Measurements from ENCODE around the gene GPR21. TPM values are rescaled to one million over a fixed set of nuclear protein-coding genes. Genes with fewer than 3 reads are reported as not detected.

Gene GPR21
- total RNA-seq, 1 experiment from 2014 or later: 3.7 TPM

DNA sequence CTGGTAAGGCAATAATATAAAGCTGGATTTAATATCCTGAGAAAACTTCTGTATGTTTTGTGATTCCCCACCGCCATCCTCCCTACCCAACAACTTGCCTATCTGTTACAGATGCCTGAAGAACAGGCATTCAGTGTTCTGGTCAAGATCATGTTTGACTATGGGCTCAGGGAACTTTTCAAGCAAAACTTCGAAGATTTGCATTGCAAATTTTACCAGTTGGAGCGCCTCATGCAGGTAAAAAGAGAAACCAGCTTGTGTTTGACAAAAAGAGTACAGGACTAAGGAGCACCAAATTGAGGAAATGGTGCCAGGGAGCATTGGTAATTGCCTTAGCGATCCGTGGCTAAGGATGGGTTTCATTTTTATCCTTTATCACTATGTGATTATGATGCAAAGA is 40.0 kb downstream of the GPR21 start:
- TF ChIP-seq EZH2 (IDR thresholded peaks at IDR 0.05; ENCODE audit: low read depth): no peak
- TF ChIP-seq, protein P1, sequence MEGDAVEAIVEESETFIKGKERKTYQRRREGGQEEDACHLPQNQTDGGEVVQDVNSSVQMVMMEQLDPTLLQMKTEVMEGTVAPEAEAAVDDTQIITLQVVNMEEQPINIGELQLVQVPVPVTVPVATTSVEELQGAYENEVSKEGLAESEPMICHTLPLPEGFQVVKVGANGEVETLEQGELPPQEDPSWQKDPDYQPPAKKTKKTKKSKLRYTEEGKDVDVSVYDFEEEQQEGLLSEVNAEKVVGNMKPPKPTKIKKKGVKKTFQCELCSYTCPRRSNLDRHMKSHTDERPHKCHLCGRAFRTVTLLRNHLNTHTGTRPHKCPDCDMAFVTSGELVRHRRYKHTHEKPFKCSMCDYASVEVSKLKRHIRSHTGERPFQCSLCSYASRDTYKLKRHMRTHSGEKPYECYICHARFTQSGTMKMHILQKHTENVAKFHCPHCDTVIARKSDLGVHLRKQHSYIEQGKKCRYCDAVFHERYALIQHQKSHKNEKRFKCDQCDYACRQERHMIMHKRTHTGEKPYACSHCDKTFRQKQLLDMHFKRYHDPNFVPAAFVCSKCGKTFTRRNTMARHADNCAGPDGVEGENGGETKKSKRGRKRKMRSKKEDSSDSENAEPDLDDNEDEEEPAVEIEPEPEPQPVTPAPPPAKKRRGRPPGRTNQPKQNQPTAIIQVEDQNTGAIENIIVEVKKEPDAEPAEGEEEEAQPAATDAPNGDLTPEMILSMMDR (conservative IDR thresholded peaks at IDR 0.05): no peak
- Histone ChIP-seq H3K9me2 (ENCODE audit: insufficient read depth) (no peaks in the 10 kb centered on the region), H3K4me1 (replicated peaks; ENCODE audit: insufficient read depth) (no peaks in the 10 kb centered on the region), H3K4me3 (no peak overlapping the region), H3K36me3 (ENCODE audit: low read depth) (peaks cover 11% of the 10 kb centered on the region; the same call in 1 of the 2 replicates), H3K27me3 (ENCODE audit: insufficient read depth, low read depth) (no peaks in the 10 kb centered on the region), H3F3A (ENCODE audit: insufficient read depth, low read depth) (no peaks in the 10 kb centered on the region), H3K27ac (no peak overlapping the region), H3K9me3 (ENCODE audit: insufficient read depth, low read depth) (no peaks in the 10 kb centered on the region), H3K79me2 (ENCODE audit: low read depth) (no peaks in the 10 kb centered on the region), H4K20me1 (ENCODE audit: insufficient read depth) (0 out of 2 replicates have a peak, but pooled peaks cover 3% of the 10 kb centered on the region), H2AFZ (no peak overlapping the region), H3K4me2 (no peak overlapping the region)
- DNase-seq: no peak
- CTCF ChIA-PET: no interaction called here
- BruUV-seq (replicated peaks): no TSS peak
- POLR2A ChIA-PET (ENCODE audit: unreplicated experiment): no interaction called here
- intact Hi-C loops (cut with micrococcal nuclease; ENCODE audit: unreplicated experiment): no loop called here

DNA sequence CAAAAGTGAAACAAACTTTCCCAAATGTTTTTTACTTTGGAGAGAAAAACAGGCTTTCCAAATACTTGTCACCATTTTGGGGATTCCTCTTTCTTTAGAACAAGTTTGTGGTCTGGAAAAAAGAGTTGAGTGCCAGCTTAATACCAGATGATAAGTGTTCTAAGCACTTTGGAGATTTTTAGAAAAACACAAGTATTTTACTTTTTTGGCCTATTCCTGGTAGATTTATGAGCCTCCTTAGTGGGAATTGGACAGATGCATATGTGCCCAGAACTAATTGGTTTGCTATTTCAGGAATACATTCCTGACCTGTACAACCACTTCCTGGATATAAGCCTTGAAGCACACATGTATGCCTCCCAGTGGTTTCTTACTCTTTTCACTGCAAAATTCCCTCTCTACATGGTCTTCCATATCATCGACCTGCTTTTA is 40.5 kb downstream of the GPR21 start:
- ChIA-PET POLR2A (ENCODE audit: unreplicated experiment) (no interaction called here), CTCF (no interaction called here)
- no TSS peak for BruUV-seq (replicated peaks)

DNA sequence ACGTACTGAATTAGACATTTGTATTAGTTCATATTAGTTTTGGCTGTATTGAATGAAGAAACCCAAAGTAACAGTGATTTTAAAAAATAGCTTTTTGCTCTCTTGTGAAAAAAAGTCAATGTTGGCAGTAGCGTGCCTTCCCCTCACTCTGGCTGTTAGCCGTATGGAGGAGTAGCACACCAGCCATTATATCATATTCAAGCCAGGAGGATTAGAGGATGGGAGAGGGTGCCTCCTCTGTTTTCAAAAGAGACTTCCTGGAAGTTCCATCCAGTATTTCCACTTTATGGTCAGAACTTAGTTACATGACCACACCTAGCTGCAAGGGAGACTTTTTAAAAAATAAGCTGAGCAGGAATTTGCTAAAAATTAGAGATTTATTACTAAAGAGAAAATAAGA is 41.2 kb downstream of the GPR21 start:
- no peak for TF ChIP-seq EZH2 (IDR thresholded peaks at IDR 0.05; ENCODE audit: low read depth)
- Histone ChIP-seq H3K36me3 (ENCODE audit: low read depth) (peaks cover 11% of the 10 kb centered on the region; the same call in 1 of the 2 replicates), H3K27ac (no peak overlapping the region), H3K4me1 (replicated peaks; ENCODE audit: insufficient read depth) (no peaks in the 10 kb centered on the region), H2AFZ (no peak overlapping the region), H3K27me3 (ENCODE audit: insufficient read depth, low read depth) (no peaks in the 10 kb centered on the region), H3K9me3 (ENCODE audit: insufficient read depth, low read depth) (no peaks in the 10 kb centered on the region), H3K4me3 (no peak overlapping the region), H3K79me2 (ENCODE audit: low read depth) (no peaks in the 10 kb centered on the region), H4K20me1 (ENCODE audit: insufficient read depth) (peaks cover 7% of the 10 kb centered on the region; the same call in 1 of the 2 replicates), H3K4me2 (no peak overlapping the region), H3K9me2 (ENCODE audit: insufficient read depth) (no peaks in the 10 kb centered on the region), H3F3A (ENCODE audit: insufficient read depth, low read depth) (no peaks in the 10 kb centered on the region)
- DNase-seq: no peak
- ChIA-PET CTCF (no interaction called here), POLR2A (ENCODE audit: unreplicated experiment) (no interaction called here)
- BruUV-seq (replicated peaks): no TSS peak
- intact Hi-C loops (cut with micrococcal nuclease; ENCODE audit: unreplicated experiment): no loop called here

More for the DNA sequence above, 40.5 kb downstream of the GPR21 start:
- Histone ChIP-seq H3K4me3 (no peak overlapping the region), H2AFZ (no peak overlapping the region), H3K9me2 (ENCODE audit: insufficient read depth) (no peaks in the 10 kb centered on the region), H4K20me1 (ENCODE audit: insufficient read depth) (peaks cover 7% of the 10 kb centered on the region; the same call in 1 of the 2 replicates), H3K27me3 (ENCODE audit: insufficient read depth, low read depth) (no peaks in the 10 kb centered on the region), H3K27ac (no peak overlapping the region), H3K4me1 (replicated peaks; ENCODE audit: insufficient read depth) (no peaks in the 10 kb centered on the region), H3K36me3 (ENCODE audit: low read depth) (peaks cover 11% of the 10 kb centered on the region; the same call in 1 of the 2 replicates), H3F3A (ENCODE audit: insufficient read depth, low read depth) (no peaks in the 10 kb centered on the region), H3K4me2 (no peak overlapping the region), H3K79me2 (ENCODE audit: low read depth) (no peaks in the 10 kb centered on the region), H3K9me3 (ENCODE audit: insufficient read depth, low read depth) (no peaks in the 10 kb centered on the region)
- intact Hi-C loops (cut with micrococcal nuclease; ENCODE audit: unreplicated experiment): no loop called here
- DNase-seq: no peak
- TF ChIP-seq EZH2 (IDR thresholded peaks at IDR 0.05; ENCODE audit: low read depth): no peak
- TF ChIP-seq, protein P1 (conservative IDR thresholded peaks at IDR 0.05): no peak

DNA sequence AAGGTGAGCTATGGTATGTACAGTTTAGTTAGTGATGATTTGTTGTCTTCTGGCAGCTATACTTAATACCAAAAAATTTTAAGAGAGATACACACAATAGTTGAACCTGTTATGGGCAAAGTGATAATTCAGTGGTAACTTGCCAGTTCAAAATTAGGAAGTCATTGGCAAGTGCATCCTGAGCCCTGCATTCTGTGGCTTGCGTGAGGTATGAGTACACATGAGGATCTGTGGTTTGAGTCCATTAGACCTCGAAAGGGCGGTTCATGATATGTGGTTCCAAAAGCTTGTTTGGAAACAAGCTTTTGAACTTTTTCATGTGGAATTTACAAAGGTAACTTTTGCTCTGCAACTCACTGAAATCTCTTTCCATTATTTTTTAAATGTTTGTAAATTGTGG is 47.0 kb downstream of the GPR21 start:
- BruUV-seq (replicated peaks): no TSS peak
- CTCF ChIA-PET: interaction anchor here (0.9 kb wide), 1 partner anchor 172 kb away, joined by 4 read pairs; no protein-coding TSS in a partner anchor
- H3K27me3 ChIP-seq (ENCODE audit: insufficient read depth, low read depth): no peaks in the 10 kb centered on the region
- no peak overlapping the region for H3K4me3 ChIP-seq
- H3K9me3 ChIP-seq (ENCODE audit: insufficient read depth, low read depth): no peaks in the 10 kb centered on the region
- no peak for DNase-seq
- H3K4me2 ChIP-seq: no peak overlapping the region
- no peak overlapping the region for H3K27ac ChIP-seq
- no peaks in the 10 kb centered on the region for H3F3A ChIP-seq (ENCODE audit: insufficient read depth, low read depth)
- no peaks in the 10 kb centered on the region for H3K79me2 ChIP-seq (ENCODE audit: low read depth)
- H2AFZ ChIP-seq: no peak overlapping the region
- POLR2A ChIA-PET (ENCODE audit: unreplicated experiment): no interaction called here
- H3K36me3 ChIP-seq (ENCODE audit: low read depth): peaks cover 16% of the 10 kb centered on the region; the same call in 1 of the 2 replicates
- no peaks in the 10 kb centered on the region for H3K9me2 ChIP-seq (ENCODE audit: insufficient read depth)
- peaks cover 5% of the 10 kb centered on the region; the same call in 1 of the 2 replicates for H4K20me1 ChIP-seq (ENCODE audit: insufficient read depth)
- no peaks in the 10 kb centered on the region for H3K4me1 ChIP-seq (replicated peaks; ENCODE audit: insufficient read depth)
- intact Hi-C loops (cut with micrococcal nuclease; ENCODE audit: unreplicated experiment): no loop called here
- TF ChIP-seq, protein P1 (conservative IDR thresholded peaks at IDR 0.05): no peak
- no peak for TF ChIP-seq EZH2 (IDR thresholded peaks at IDR 0.05; ENCODE audit: low read depth)

Measured in PC-9 (cell line).